Neuron (in vitro differentiated cells): Measurements from ENCODE around the gene ADI1.

Experiments
- H2AFZ ChIP-seq: one replicate; pipeline ENCODE4 v1.6.1; 2013; ENCODE audit warnings: low read depth, mild to moderate bottlenecking, inconsistent platforms, low read length, moderate library complexity
- H3K27me3 ChIP-seq: one replicate; pipeline ENCODE4 v1.6.1; 2013; ENCODE audit warnings: low read length; ENCODE audit not compliant: insufficient read depth
- H3K36me3 ChIP-seq: one replicate; pipeline ENCODE4 v1.6.1; 2013; ENCODE audit warnings: low read length; ENCODE audit not compliant: insufficient read depth
- H3K4me1 ChIP-seq: one replicate; pipeline ENCODE4 v1.6.1; 2013; ENCODE audit warnings: low read length; ENCODE audit not compliant: insufficient read depth
- H3K4me3 ChIP-seq: 2 replicates; pipeline ENCODE4 v1.5.1; 2013; ENCODE audit warnings: mild to moderate bottlenecking, low read length, moderate library complexity
- H3K9me3 ChIP-seq: one replicate; pipeline ENCODE4 v1.6.1; 2013; ENCODE audit warnings: low read length

ADI1 gene

DNA sequence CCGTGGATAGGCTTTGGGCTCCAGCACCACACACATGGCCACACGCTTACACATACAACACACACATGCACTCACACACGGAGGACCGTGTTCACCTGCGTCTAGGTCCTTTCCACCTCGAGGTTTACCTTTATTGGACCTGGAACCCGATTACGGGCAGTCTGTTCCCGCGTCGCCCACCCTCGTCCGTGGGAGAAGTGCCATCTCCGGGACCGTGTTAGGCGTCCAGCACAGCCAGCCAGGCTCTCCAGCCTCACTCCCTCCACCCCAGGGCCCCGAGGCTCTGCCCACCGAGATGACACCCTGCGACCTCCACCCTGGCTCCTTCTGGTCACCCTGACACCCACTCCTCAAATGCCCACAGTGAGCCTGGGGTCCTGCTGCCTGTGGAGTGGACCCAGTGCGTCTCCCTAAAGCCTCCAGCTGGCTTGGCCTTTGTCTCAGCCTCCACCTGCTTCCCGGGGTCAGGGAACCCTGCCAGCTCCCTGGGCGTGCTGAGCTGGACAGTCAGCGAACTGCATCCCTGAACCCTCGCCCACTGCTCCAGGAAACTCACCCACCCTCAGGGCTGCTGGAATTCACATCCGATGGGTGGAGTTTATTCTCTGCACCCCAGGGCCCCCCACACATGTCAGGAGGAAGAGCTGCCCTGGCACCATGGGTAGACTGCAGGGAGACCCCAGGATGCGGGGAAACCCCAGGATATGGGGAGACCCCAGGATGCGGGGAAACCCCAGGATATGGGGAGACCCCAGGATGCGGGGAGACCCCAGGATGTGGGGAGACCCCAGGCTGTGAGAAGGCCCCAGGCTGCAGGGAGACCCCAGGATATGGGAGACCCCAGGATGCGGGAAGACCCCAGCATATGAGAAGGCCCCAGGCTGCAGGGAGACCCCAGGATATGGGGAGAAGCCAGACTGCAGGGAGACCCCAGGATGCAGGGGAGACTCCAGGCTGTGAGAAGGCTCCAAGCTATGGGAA, 33.0 kb downstream of the ADI1 start:
- Histone ChIP-seq H3K4me1 (no peaks in the 10 kb centered on the region), H3K9me3 (peaks cover 12% of the 10 kb centered on the region), H2AFZ (no peak overlapping the region), H3K36me3 (peaks cover 15% of the 10 kb centered on the region), H3K4me3 (no peak overlapping the region), H3K27me3 (no peaks in the 10 kb centered on the region)

GRCh38 chr2:3485166-3485565, 34.2 kb downstream of the ADI1 start:
- H3K4me1 ChIP-seq: no peaks in the 10 kb centered on the region
- H3K9me3 ChIP-seq: peaks cover 12% of the 10 kb centered on the region

DNA sequence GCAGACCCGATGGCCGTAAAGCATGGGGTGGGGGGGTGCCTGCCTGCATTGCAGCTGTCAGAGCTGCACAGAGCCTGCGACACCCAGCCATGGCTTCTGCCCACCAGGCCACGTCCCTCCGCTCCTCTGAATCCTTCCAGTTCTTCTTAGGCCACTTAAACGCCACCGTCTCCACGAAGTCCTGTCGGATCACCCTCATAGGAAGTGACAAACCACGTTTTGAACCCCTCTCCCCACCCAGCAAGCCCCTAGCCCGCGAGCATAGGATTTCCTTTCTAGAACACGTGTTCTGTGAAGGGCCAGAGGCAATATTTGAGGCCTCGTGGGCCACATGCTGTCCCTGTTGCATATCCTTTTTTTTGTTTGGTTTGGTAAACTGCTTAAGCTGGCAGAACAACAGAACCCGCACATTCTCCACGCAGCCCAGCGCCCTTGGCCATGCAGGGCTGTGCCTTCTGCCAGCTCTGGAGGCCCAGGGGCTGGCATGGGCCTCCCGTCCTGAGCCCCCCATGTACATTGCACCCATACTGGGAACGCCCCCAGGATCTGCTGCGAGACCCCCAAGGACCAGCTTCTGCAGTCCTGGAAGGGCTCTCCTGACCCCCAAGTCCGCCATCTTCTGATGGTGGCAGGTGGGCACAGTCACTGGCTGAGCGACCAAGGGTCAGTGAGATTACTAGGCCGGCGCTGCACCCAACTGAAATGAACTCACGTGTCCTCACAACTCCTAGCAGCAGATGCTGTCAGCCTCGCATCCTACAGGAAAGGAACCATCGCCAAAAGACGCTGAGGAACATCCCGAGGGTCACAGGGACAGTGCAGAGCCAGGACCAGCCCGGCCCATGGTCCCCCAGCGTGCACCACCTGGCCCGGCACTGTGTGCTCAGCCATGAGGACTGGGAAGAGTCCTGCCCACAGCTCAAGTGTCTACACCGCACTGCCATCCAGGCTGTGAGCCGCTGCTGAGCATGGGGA, 35.1 kb downstream of the ADI1 start:
- no peaks in the 10 kb centered on the region for H3K4me1 ChIP-seq
- H3K36me3 ChIP-seq: peaks cover 24% of the 10 kb centered on the region
- no peaks in the 10 kb centered on the region for H3K27me3 ChIP-seq
- H2AFZ ChIP-seq: no peak overlapping the region
- H3K4me3 ChIP-seq: no peak overlapping the region
- peaks cover 12% of the 10 kb centered on the region for H3K9me3 ChIP-seq

More at GRCh38 chr2:3485166-3485565, 34.2 kb downstream of the ADI1 start:
- Histone ChIP-seq H2AFZ (no peak overlapping the region), H3K36me3 (peaks cover 16% of the 10 kb centered on the region), H3K4me3 (no peak overlapping the region), H3K27me3 (no peaks in the 10 kb centered on the region)

DNA sequence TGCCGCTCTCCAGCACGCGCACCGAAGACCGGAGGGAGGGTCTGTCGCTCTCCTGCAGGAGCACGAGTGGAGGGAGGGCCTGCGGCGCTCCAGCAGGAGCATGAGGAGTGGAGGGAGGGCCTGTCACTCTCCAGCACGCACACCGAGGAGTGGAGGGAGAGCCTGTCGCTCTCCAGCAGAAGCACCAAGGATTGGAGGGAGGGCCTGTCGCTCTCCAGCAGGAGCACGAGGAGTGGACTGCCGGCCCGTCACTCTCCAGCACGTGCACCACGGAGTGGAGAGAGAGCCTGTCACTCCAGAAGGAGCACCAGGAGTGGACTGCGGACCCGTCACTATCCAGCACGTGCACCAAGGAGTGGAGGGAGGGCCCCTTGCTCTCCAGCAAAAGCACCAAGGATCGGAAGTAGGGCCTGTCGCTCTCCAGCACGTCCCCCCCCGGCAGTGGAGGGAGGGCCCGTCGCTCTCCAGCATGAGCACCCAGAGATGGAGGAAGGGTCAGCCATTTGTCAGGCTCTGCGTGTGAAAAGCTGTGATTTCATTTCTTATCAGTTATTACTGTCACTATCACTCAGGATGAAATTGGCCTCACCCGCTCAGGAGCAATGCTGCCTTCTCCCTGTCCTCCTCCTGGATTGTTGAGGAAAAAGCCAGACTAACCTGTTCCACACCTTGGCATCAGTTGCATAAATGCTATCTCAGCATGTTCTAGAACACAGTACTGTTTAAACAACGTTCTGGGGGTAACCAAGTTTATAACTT, 35.9 kb downstream of the ADI1 start:
- peaks cover 12% of the 10 kb centered on the region for H3K9me3 ChIP-seq
- no peak overlapping the region for H3K4me3 ChIP-seq
- no peaks in the 10 kb centered on the region for H3K27me3 ChIP-seq
- H2AFZ ChIP-seq: no peak overlapping the region
- peaks cover 28% of the 10 kb centered on the region for H3K36me3 ChIP-seq
- no peaks in the 10 kb centered on the region for H3K4me1 ChIP-seq

GRCh38 chr2:3482363-3482821, 36.9 kb downstream of the ADI1 start:
- Histone ChIP-seq H3K4me1 (no peaks in the 10 kb centered on the region), H3K27me3 (no peaks in the 10 kb centered on the region), H3K4me3 (no peak overlapping the region), H2AFZ (no peak overlapping the region), H3K36me3 (peaks cover 32% of the 10 kb centered on the region), H3K9me3 (peaks cover 12% of the 10 kb centered on the region)

GRCh38 chr2:3481736-3482362, 37.5 kb downstream of the ADI1 start:
- H3K4me1 ChIP-seq: peaks cover 3% of the 10 kb centered on the region
- H3K27me3 ChIP-seq: no peaks in the 10 kb centered on the region
- peaks cover 32% of the 10 kb centered on the region for H3K36me3 ChIP-seq
- H2AFZ ChIP-seq: no peak overlapping the region
- H3K4me3 ChIP-seq: no peak overlapping the region
- H3K9me3 ChIP-seq: peaks cover 11% of the 10 kb centered on the region

- peaks cover 5% of the 10 kb centered on the region for H3K9me3 ChIP-seq
- peaks cover 11% of the 10 kb centered on the region for H3K4me1 ChIP-seq
- no peaks in the 10 kb centered on the region for H3K27me3 ChIP-seq
- no peak overlapping the region for H3K4me3 ChIP-seq
- H2AFZ ChIP-seq: no peak overlapping the region
- H3K36me3 ChIP-seq: peaks cover 31% of the 10 kb centered on the region
Measured at GRCh38 chr2:3481011-3481400, 38.3 kb downstream of the ADI1 start.

DNA sequence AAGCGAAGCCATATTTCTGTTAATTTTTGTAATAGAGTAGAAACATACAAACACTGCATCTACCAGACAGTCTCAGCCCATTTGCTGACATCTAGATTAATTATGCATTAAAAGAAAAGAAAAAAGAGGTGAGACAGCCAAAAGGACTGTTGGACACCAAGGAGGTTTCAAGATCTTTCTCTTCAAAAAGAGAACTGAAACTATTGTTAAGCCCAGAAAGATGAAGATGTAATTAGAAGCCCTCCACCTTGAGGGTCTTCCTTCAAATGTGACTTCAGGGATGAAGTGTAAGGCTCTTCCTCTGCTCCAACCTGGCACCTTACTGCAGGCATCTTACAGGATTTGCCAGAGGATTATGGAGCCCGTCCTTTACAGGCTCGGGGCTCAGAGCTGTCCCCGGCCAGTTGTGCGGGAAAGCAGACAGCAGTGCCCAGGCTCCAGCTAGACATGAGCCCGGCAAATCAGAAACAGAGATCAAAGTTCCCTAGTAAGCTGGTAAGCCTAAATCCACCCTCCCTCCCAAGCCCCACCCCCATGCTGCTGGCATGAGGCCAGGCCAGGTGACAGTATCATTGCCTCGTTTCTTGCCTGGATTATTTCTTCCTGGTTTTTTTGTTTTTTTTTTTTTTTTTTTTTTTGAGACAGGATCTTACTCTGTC, 38.9 kb downstream of the ADI1 start:
- no peaks in the 10 kb centered on the region for H3K27me3 ChIP-seq
- no peak overlapping the region for H2AFZ ChIP-seq
- peaks cover 2% of the 10 kb centered on the region for H3K9me3 ChIP-seq
- H3K4me1 ChIP-seq: peaks cover 17% of the 10 kb centered on the region
- H3K36me3 ChIP-seq: peaks cover 27% of the 10 kb centered on the region
- H3K4me3 ChIP-seq: no peak overlapping the region

GRCh38 chr2:3479430-3480320, 39.7 kb downstream of the ADI1 start:
- Histone ChIP-seq H3K9me3 (peaks cover 1% of the 10 kb centered on the region), H2AFZ (no peak overlapping the region), H3K27me3 (no peaks in the 10 kb centered on the region), H3K4me3 (no peak overlapping the region), H3K36me3 (peaks cover 26% of the 10 kb centered on the region), H3K4me1 (peaks cover 17% of the 10 kb centered on the region)

GRCh38 chr2:3478846-3479385, 40.4 kb downstream of the ADI1 start:
- H3K27me3 ChIP-seq: no peaks in the 10 kb centered on the region
- no peak overlapping the region for H2AFZ ChIP-seq

GRCh38 chr2:3476985-3477327, 42.4 kb downstream of the ADI1 start:
- Histone ChIP-seq H3K27me3 (no peaks in the 10 kb centered on the region), H3K4me1 (peaks cover 17% of the 10 kb centered on the region), H2AFZ (no peak overlapping the region), H3K36me3 (peaks cover 36% of the 10 kb centered on the region), H3K9me3 (no peaks in the 10 kb centered on the region), H3K4me3 (no peak overlapping the region)

More at GRCh38 chr2:3478846-3479385, 40.4 kb downstream of the ADI1 start:
- no peak overlapping the region for H3K4me3 ChIP-seq
- peaks cover 27% of the 10 kb centered on the region for H3K36me3 ChIP-seq
- no peaks in the 10 kb centered on the region for H3K9me3 ChIP-seq
- H3K4me1 ChIP-seq: peaks cover 17% of the 10 kb centered on the region
